ENCODE measurements around the gene MTA2. TPM values are rescaled to one million over a fixed set of nuclear protein-coding genes. Genes with fewer than 3 reads are reported as not detected.

Gene MTA2
- total RNA-seq, 1 experiment from 2014 or later, result 223 TPM

- DNase-seq (ENCODE audit: low spot score), result peak; percentile 83
Observed at GRCh38 chr11:62612366-62613290, 11.0 kb upstream of the MTA2 start, which contains the start of the genes EML3 and ROM1. Gene EML3, minus strand, starts transcription at chr11:62612775. Its CDS starts 318 bp downstream, at chr11:62612457. Gene ROM1, plus strand, starts transcription at chr11:62613257. Its CDS starts 25 bp downstream, at chr11:62613282.

- peak; percentile 66 for DNase-seq (ENCODE audit: low spot score)
Observed at GRCh38 chr11:62611705-62612365, 10.2 kb upstream of the MTA2 start.

GRCh38 chr11:62610814-62611704 is 9.4 kb upstream of the MTA2 start:
- no peak for DNase-seq (ENCODE audit: low spot score)

- DNase-seq (ENCODE audit: low spot score), result no peak
Observed at GRCh38 chr11:62610403-62610802, 8.7 kb upstream of the MTA2 start.

GRCh38 chr11:62608776-62609175 is 7.1 kb upstream of the MTA2 start:
- no peak for DNase-seq (ENCODE audit: low spot score)

GRCh38 chr11:62607714-62608113 is 6.0 kb upstream of the MTA2 start:
- DNase-seq (ENCODE audit: low spot score), result no peak

- DNase-seq (ENCODE audit: low spot score), result no peak
Observed at GRCh38 chr11:62605902-62606301, 4.2 kb upstream of the MTA2 start.

- DNase-seq (ENCODE audit: low spot score), result no peak
Observed at GRCh38 chr11:62605467-62605866, 3.8 kb upstream of the MTA2 start.

- no peak for DNase-seq (ENCODE audit: low spot score)
Observed at GRCh38 chr11:62604460-62605120, 2.9 kb upstream of the MTA2 start.

GRCh38 chr11:62603776-62604299 is 2.2 kb upstream of the MTA2 start:
- DNase-seq (ENCODE audit: low spot score), result no peak

GRCh38 chr11:62603072-62603408 is 1.4 kb upstream of the MTA2 start:
- DNase-seq (ENCODE audit: low spot score), result peak; percentile 78

- peak; percentile 90 for DNase-seq (ENCODE audit: low spot score)
Observed at GRCh38 chr11:62602141-62603071, 741 bp upstream of the MTA2 start.

- DNase-seq (ENCODE audit: low spot score), result peak; percentile 43
Observed at GRCh38 chr11:62601122-62601371, 618 bp downstream of the MTA2 start.

GRCh38 chr11:62600367-62601121 is 1.1 kb downstream of the MTA2 start:
- DNase-seq (ENCODE audit: low spot score), result peak; percentile 38

- no peak for DNase-seq (ENCODE audit: low spot score)
Observed at GRCh38 chr11:62599901-62600300, 1.8 kb downstream of the MTA2 start.

GRCh38 chr11:62599069-62599696 is 2.5 kb downstream of the MTA2 start:
- peak; percentile 96 for DNase-seq (ENCODE audit: low spot score)

- no peak for DNase-seq (ENCODE audit: low spot score)
Observed at GRCh38 chr11:62595124-62595523, 6.5 kb downstream of the MTA2 start.

GRCh38 chr11:62593434-62594044 is 8.1 kb downstream of the MTA2 start:
- peak; percentile 88 for DNase-seq (ENCODE audit: low spot score)

All from HT-29 (cell line).